SIG-M5 treated with dmso at 0.1 percent for 504 hours (cell line): ENCODE measurements around the gene TFAM.
"Not testable (repeated sequence)": the region's sequence is repeated elsewhere in the genome, so short reads cannot be mapped to it uniquely, and the experiment has no call there.

Experiments used
- DNase-seq: peaks from one replicate; lab custom pipeline; 2025; ENCODE audit not compliant: unreplicated experiment; lab: John Stamatoyannopoulos, UW

Gene TFAM

DNA sequence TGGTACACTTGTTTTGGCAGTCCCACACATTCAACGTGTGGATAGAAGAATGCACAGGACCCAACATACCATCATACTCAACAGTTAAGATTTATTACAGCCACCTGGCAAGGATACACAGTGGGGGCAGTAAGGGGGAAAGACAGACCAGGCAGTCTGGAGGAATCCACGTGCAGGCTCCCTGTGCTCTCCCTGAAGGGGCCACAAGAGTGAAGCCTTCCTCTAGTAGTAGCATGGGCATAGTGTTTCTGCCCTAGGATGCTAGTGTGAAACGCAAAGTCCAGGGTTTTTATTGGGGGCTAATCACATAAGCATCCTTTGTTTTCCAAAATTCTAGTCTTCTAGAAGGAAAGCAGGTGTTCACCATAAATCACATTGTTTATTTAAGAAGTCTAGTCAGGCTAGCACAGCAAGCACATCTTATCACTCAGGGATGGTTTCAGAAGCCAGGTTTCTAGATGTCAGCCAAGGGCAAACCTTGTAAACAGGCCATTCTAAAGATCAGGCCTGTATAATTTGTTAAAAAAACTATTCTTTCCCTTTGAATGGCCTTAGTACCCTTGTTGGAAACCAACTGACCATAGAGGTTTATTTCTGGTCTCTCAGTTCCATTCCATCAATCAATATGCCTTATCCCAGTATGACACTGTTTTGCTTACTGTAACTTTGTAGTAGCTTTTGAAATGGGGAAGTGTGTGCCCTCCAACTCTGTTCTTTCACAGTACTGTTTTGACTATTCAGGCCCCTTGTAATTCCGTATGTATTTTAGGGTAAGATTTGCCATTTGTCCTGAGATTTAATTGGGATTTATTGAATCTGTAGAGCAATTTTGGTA lies 12.4 kb upstream of the TFAM start:
- no peak for DNase-seq

DNA sequence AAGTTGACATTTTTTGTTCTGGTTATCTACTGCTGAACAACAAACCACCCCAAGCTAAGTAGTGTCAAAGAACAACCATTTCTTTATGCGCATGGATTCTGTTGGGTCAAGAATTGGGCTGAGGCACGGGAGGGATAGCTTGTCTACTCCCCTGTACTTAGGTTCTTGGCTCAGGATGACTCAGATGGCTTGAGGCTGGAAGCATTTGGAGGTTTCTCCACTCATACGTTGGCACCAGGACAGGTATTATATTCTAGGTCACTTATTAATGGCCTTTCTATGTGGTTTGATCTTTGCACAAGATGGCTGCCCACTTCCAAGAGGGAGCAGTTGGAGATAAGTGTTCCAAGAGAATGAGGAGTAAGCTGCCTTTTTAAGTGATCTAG lies 11.8 kb upstream of the TFAM start:
- DNase-seq, result no peak

GRCh38 chr10:58382489-58382995 lies 2.7 kb upstream of the TFAM start:
- no peak for DNase-seq

DNA sequence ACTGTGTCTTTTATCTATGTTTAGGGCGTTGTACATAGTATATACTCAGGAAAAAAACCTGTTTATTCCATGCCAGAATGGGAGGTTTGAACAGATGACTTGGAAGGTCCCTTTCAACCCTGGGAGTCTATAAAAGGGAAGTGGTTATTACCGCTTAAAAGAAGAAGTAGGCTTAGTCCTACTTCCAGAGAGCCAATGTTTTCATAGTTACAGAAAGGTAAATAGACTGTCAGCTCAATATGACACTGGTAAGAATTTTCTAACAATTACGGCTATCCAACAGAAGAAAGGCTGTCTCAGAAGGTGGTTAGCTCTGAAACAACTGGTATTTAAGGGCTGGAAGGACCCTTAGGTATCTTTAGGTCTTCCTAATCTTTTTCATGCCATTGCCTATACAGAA lies 1.1 kb upstream of the TFAM start:
- peak; percentile 91 for DNase-seq

GRCh38 chr10:58384544-58384998 lies 639 bp upstream of the TFAM start:
- DNase-seq, result no peak

- peak; percentile 11 for DNase-seq
Observed at GRCh38 chr10:58385784-58386112, 538 bp downstream of the TFAM start.

DNA sequence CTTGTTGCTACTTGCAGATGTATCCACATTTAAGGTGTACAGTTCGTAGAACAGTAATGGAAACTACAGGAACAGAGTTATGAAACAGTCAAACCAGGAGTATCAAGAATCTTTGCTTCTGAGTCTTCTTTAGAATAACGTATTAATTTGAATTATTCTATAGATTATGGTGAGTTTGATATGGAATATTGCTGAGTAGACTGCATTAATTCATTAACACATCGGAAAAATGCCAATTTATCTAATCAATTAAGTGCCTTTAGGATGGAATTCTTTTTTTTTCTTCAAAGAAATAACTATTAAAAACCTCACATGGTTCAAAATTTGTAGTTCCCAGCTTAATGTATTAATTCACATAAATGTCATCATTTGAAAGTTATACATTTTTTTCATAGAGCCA lies 3.8 kb downstream of the TFAM start:
- no peak for DNase-seq

GRCh38 chr10:58393317-58393716 lies 8.1 kb downstream of the TFAM start:
- no peak for DNase-seq

DNA sequence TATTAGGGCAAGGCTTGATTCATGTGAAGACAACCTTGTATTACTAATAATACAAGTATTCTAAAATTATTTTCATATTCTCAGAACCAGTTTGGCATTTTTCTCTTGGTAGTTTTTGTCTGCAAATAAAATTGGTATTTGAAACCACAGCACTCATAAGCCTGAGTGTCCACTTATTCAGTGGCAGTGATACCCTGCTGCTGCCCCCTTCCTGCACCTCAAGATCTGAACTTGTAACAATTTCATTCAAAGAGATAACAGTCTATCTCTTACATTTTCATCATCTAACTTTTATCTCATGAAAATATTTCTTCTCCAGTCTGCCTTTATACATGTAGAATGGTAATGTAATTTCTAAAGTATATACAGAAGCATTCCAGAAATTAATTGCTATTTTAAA lies 9.3 kb downstream of the TFAM start:
- no peak for DNase-seq

- no peak for DNase-seq
Observed at GRCh38 chr10:58396057-58396456, 10.8 kb downstream of the TFAM start.

GRCh38 chr10:58397830-58398229 lies 12.6 kb downstream of the TFAM start:
- DNase-seq, result no peak

DNA sequence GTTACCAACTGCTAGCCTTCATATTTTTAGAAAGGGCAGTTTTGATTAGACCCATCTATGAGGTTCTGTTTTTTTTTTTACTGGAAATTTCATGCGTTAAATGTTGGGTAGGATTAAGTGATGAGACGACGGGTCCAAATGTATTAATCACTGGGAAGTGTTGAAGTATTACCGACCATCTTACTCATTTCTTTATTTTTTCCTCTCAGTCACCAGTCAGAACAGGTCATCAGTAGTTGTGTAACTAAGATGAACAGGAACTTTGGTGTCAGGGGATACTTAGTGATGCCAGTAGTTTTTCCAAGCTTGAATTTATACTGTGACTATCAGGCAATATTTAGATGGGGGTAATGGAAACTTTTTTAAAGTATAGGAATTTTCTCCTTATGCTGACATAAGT lies 14.2 kb downstream of the TFAM start:
- no peak for DNase-seq

- DNase-seq, result no peak
Observed at GRCh38 chr10:58400609-58401008, 15.4 kb downstream of the TFAM start.

DNA sequence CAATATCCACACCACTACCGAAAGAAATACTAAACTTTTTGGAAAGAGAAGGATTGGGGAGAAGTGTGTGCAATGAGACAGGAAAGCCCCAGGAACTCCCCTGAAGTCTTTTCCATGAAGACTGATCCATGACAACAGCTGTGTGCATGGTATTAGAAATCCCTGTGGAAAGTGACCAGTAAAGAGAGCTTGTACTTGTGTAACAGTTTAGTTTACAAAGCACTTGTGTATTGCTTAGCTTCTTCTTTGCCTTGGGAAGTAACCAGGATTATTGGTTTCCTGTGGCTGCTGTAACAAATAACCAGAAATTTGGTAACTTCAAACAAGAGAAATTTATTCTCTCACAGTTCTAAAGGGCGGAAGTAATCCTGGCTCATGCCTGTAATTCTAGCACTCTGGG lies 18.8 kb downstream of the TFAM start:
- DNase-seq, result no peak

- DNase-seq, result no peak
Observed at GRCh38 chr10:58409956-58410610, 24.9 kb downstream of the TFAM start.

GRCh38 chr10:58412502-58412961 lies 27.3 kb downstream of the TFAM start:
- DNase-seq, result no peak

GRCh38 chr10:58414270-58415041 lies 29.2 kb downstream of the TFAM start:
- DNase-seq, result peak; percentile 9

DNA sequence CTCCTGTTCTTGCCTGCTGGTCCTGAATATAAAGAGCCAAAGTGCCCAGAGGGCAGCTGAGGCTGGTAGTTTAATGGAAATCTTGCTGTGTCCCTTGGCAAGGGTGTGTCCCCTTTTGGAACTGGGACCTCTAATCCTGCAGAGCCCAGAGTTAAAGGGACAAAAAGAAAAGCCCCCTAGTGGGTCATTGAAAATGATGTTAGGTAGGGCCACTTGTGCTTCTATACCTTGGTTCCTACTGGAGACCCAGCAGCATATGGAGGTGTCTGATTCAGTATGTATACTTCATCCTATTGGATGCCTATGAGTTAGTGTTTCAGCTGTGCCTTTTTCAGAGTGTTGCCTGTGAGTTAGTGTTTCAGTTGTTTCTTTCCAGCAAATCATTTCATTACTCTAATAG lies 30.5 kb downstream of the TFAM start:
- DNase-seq, result no peak

DNA sequence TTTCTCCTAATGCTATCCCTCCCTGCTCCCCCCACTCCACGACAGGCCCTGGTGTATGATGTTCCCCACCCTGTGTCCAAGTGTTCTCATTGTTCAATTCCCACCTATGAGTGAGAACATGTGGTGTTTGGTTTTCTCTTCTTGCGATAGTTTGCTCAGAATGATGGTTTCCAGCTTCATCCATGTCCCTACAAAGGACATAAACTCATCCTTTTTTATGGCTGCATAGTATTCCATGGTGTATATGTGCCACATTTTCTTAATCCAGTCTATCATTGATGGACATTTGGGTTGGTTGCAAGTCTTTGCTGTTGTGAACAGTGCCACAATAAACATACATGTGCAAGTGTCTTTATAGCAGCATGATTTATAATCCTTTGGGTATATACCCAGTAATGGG lies 32.7 kb downstream of the TFAM start:
- DNase-seq, result not testable (repeated sequence)

DNA sequence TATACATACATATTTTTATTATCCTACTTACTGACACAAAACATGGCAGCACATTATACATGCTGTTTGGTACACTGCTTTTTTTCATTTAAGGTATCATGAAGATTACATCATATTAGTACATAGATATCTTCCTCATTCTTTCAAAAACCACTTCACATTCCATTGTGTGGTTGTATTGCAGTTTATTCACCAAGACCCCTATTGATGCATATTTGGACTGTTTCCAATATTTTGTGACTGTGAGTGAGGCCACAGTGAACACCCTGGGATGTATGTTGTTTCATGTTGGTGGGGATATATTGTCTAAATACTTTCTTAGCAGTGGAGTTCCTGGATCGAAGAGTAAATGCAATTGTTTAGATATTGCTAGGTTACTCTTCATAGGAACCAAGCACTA lies 39.0 kb downstream of the TFAM start:
- DNase-seq, result no peak

- DNase-seq, result not testable (repeated sequence)
Observed at GRCh38 chr10:58428436-58428835, 43.2 kb downstream of the TFAM start.

GRCh38 chr10:58431903-58432302 lies 46.7 kb downstream of the TFAM start:
- DNase-seq, result no peak
